ENCODE data around the gene TENM3. TPM values are rescaled to one million over a fixed set of nuclear protein-coding genes. Genes with fewer than 3 reads are reported as not detected.

The TENM3 gene
- total RNA-seq, 1 experiment from 2014 or later: not detected

GRCh38 chr4:182518421-182518820, 275.2 kb downstream of the TENM3 start:
- no peaks in the 10 kb centered on the region for H3K9me3 ChIP-seq (ENCODE audit: insufficient read depth, low read depth)
- DNase-seq: no peak
- TF ChIP-seq EZH2 (IDR thresholded peaks at IDR 0.05; ENCODE audit: low read depth): no peak
- no peak for TF ChIP-seq CTCF (conservative IDR thresholded peaks at IDR 0.05)
- no peaks in the 10 kb centered on the region for H4K20me1 ChIP-seq (ENCODE audit: insufficient read depth)
- no peak overlapping the region for H3K4me2 ChIP-seq
- no peak overlapping the region for H2AFZ ChIP-seq
- H3K27ac ChIP-seq: no peak overlapping the region
- ChIA-PET POLR2A (ENCODE audit: unreplicated experiment) (no interaction called here), CTCF (no interaction called here)
- intact Hi-C loops (cut with micrococcal nuclease; ENCODE audit: unreplicated experiment): no loop called here
- no peaks in the 10 kb centered on the region for H3K79me2 ChIP-seq (ENCODE audit: low read depth)
- no TSS peak for BruUV-seq (replicated peaks)
- H3K36me3 ChIP-seq (ENCODE audit: low read depth): no peaks in the 10 kb centered on the region
- H3K4me3 ChIP-seq: no peak overlapping the region
- no peaks in the 10 kb centered on the region for H3K27me3 ChIP-seq (ENCODE audit: insufficient read depth, low read depth)
- H3F3A ChIP-seq (ENCODE audit: insufficient read depth, low read depth): no peaks in the 10 kb centered on the region
- H3K4me1 ChIP-seq (replicated peaks; ENCODE audit: insufficient read depth): no peaks in the 10 kb centered on the region
- H3K9me2 ChIP-seq (ENCODE audit: insufficient read depth): no peaks in the 10 kb centered on the region

DNA sequence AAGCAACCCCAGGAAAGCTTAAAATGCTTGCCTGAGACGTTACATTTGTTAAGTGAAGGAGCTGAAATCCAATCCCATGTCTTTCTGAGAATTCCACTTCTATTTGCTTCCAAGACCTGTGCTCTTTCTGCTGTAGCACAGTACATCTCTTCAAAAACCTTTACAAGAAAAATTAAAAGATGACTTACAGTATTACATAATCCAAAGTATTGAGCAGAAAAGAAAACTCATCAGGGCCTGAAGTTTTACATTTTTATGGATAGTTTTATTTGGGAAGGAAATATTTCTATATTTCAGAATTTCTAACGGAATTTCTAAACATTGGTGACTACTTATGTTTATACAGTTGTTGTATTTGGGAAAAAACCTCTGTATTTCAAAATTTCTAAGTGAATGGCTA, 276.3 kb downstream of the TENM3 start:
- POLR2A ChIA-PET (ENCODE audit: unreplicated experiment): no interaction called here
- Histone ChIP-seq H3K36me3 (ENCODE audit: low read depth) (no peaks in the 10 kb centered on the region), H3F3A (ENCODE audit: insufficient read depth, low read depth) (no peaks in the 10 kb centered on the region), H3K4me3 (no peak overlapping the region), H3K9me3 (ENCODE audit: insufficient read depth, low read depth) (no peaks in the 10 kb centered on the region), H3K4me2 (no peak overlapping the region), H4K20me1 (ENCODE audit: insufficient read depth) (no peaks in the 10 kb centered on the region), H3K9me2 (ENCODE audit: insufficient read depth) (no peaks in the 10 kb centered on the region), H3K79me2 (ENCODE audit: low read depth) (no peaks in the 10 kb centered on the region), H3K4me1 (replicated peaks; ENCODE audit: insufficient read depth) (no peaks in the 10 kb centered on the region), H3K27ac (no peak overlapping the region), H2AFZ (no peak overlapping the region), H3K27me3 (ENCODE audit: insufficient read depth, low read depth) (no peaks in the 10 kb centered on the region)
- TF ChIP-seq EZH2 (IDR thresholded peaks at IDR 0.05; ENCODE audit: low read depth): no peak
- intact Hi-C loops (cut with micrococcal nuclease; ENCODE audit: unreplicated experiment): no loop called here
- no peak for DNase-seq
- no TSS peak for BruUV-seq (replicated peaks)
- CTCF ChIA-PET: no interaction called here

- H3K4me1 ChIP-seq (replicated peaks; ENCODE audit: insufficient read depth): no peaks in the 10 kb centered on the region
- H3F3A ChIP-seq (ENCODE audit: insufficient read depth, low read depth): no peaks in the 10 kb centered on the region
- H3K36me3 ChIP-seq (ENCODE audit: low read depth): no peaks in the 10 kb centered on the region
- POLR2A ChIA-PET (ENCODE audit: unreplicated experiment): no interaction called here
- peaks cover 6% of the 10 kb centered on the region; the same call in 1 of the 2 replicates for H3K27me3 ChIP-seq (ENCODE audit: insufficient read depth, low read depth)
- no peaks in the 10 kb centered on the region for H3K79me2 ChIP-seq (ENCODE audit: low read depth)
- H3K9me3 ChIP-seq (ENCODE audit: insufficient read depth, low read depth): no peaks in the 10 kb centered on the region
- no TSS peak for BruUV-seq (replicated peaks)
- CTCF ChIA-PET: no interaction called here
- TF ChIP-seq EZH2 (IDR thresholded peaks at IDR 0.05; ENCODE audit: low read depth) (no peak), CTCF (conservative IDR thresholded peaks at IDR 0.05) (no peak)
- intact Hi-C loops (cut with micrococcal nuclease; ENCODE audit: unreplicated experiment): no loop called here
- H3K27ac ChIP-seq: no peak overlapping the region
- no peaks in the 10 kb centered on the region for H3K9me2 ChIP-seq (ENCODE audit: insufficient read depth)
- no peak overlapping the region for H3K4me2 ChIP-seq
- DNase-seq: no peak
- no peak overlapping the region for H2AFZ ChIP-seq
- H4K20me1 ChIP-seq (ENCODE audit: insufficient read depth): no peaks in the 10 kb centered on the region
- no peak overlapping the region for H3K4me3 ChIP-seq
Observed at GRCh38 chr4:182521011-182521410, 277.8 kb downstream of the TENM3 start.

- Histone ChIP-seq H3K4me1 (replicated peaks; ENCODE audit: insufficient read depth) (no peaks in the 10 kb centered on the region), H3K4me3 (no peak overlapping the region), H3F3A (ENCODE audit: insufficient read depth, low read depth) (no peaks in the 10 kb centered on the region), H2AFZ (no peak overlapping the region), H3K9me2 (ENCODE audit: insufficient read depth) (no peaks in the 10 kb centered on the region), H3K9me3 (ENCODE audit: insufficient read depth, low read depth) (no peaks in the 10 kb centered on the region), H3K79me2 (ENCODE audit: low read depth) (no peaks in the 10 kb centered on the region), H3K36me3 (ENCODE audit: low read depth) (no peaks in the 10 kb centered on the region), H4K20me1 (ENCODE audit: insufficient read depth) (no peaks in the 10 kb centered on the region), H3K4me2 (no peak overlapping the region), H3K27me3 (ENCODE audit: insufficient read depth, low read depth) (peaks cover 33% of the 10 kb centered on the region), H3K27ac (no peak overlapping the region)
- no TSS peak for BruUV-seq (replicated peaks)
- DNase-seq: no peak
- no peak for TF ChIP-seq EZH2 (IDR thresholded peaks at IDR 0.05; ENCODE audit: low read depth)
- no peak for TF ChIP-seq CTCF (conservative IDR thresholded peaks at IDR 0.05)
- ChIA-PET CTCF (no interaction called here), POLR2A (ENCODE audit: unreplicated experiment) (no interaction called here)
- intact Hi-C loops (cut with micrococcal nuclease; ENCODE audit: unreplicated experiment): no loop called here
Observed at GRCh38 chr4:182528819-182529218, 285.6 kb downstream of the TENM3 start.
